ENCODE results near the gene PRG3.
"Not testable (repeated sequence)": the region's sequence is repeated elsewhere in the genome, so short reads cannot be mapped to it uniquely, and the experiment has no call there.

Gene PRG3

DNA sequence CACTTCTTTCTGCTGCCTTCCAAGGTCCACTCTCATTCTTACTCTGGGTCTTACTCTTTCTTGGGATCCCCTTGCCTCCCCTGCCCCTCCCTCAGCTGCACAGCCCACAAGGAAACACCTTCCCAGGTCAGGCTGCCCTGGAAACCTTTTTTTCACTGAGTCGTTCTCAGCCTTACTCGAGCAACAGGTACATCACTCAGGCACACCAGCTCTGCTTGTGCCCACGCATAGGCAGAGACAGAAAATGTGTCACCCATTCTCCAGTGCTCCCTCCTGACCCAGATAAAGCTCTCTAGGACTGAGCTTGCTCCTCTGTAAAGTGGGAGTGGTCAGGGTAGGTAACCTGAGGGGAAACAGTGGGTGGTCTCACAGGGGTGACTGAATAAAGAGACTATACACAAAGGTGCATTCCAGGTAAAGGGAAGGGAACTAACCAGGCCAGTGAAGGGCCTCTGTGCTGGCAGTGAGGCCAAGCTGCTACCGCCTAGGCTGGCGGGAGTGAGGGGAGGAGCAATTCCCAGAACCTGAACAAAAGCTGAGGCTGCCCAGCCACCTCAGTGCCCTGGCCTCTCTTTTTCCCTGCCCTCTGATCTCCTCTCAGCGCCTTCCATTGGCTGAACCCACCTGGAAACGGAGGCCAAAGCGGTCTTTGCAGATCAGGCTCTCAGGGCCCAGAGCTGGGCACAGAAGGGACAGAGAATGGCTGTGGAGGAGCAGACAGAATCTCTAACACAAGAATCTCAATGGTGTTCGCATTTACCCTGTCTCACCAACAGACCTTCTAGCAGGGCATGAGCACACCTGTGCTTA lies 15.9 kb downstream of the PRG3 start:
- no peaks in the 10 kb centered on the region for H3K79me2 ChIP-seq (ENCODE audit: insufficient read depth, low read length)
- no peak overlapping the region for H3K9ac ChIP-seq (ENCODE audit: low read depth, low read length, poor library complexity, severe bottlenecking)
- no peaks in the 10 kb centered on the region for H3K9me2 ChIP-seq (replicated peaks; ENCODE audit: low read depth, low read length)
- no peaks in the 10 kb centered on the region for H3K36me3 ChIP-seq (ENCODE audit: insufficient read depth, low read length)
- no peaks in the 10 kb centered on the region for H4K20me1 ChIP-seq (ENCODE audit: insufficient read depth, low read length, poor library complexity, severe bottlenecking)
- H3F3A ChIP-seq (ENCODE audit: low read depth): no peaks in the 10 kb centered on the region
- H3K27me3 ChIP-seq (ENCODE audit: insufficient read depth, low read length, poor library complexity, severe bottlenecking): no peaks in the 10 kb centered on the region
- no peak overlapping the region for H3K4me3 ChIP-seq (ENCODE audit: low read length, poor library complexity, severe bottlenecking)
- H3K4me2 ChIP-seq (ENCODE audit: low read depth, low read length, poor library complexity, severe bottlenecking): no peak overlapping the region
- TF ChIP-seq EZH2phosphoT487 (IDR thresholded peaks at IDR 0.05; ENCODE audit: borderline replicate concordance): no peak
- TF ChIP-seq, protein P1, sequence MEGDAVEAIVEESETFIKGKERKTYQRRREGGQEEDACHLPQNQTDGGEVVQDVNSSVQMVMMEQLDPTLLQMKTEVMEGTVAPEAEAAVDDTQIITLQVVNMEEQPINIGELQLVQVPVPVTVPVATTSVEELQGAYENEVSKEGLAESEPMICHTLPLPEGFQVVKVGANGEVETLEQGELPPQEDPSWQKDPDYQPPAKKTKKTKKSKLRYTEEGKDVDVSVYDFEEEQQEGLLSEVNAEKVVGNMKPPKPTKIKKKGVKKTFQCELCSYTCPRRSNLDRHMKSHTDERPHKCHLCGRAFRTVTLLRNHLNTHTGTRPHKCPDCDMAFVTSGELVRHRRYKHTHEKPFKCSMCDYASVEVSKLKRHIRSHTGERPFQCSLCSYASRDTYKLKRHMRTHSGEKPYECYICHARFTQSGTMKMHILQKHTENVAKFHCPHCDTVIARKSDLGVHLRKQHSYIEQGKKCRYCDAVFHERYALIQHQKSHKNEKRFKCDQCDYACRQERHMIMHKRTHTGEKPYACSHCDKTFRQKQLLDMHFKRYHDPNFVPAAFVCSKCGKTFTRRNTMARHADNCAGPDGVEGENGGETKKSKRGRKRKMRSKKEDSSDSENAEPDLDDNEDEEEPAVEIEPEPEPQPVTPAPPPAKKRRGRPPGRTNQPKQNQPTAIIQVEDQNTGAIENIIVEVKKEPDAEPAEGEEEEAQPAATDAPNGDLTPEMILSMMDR (conservative IDR thresholded peaks at IDR 0.05; ENCODE audit: low read length): no peak
- no peaks in the 10 kb centered on the region for H3K9me3 ChIP-seq (ENCODE audit: insufficient read depth, low read depth, low read length)
- H3K4me1 ChIP-seq (ENCODE audit: insufficient read depth, low read length, poor library complexity, severe bottlenecking): no peaks in the 10 kb centered on the region
- no peak overlapping the region for H2AFZ ChIP-seq (ENCODE audit: low read length)

DNA sequence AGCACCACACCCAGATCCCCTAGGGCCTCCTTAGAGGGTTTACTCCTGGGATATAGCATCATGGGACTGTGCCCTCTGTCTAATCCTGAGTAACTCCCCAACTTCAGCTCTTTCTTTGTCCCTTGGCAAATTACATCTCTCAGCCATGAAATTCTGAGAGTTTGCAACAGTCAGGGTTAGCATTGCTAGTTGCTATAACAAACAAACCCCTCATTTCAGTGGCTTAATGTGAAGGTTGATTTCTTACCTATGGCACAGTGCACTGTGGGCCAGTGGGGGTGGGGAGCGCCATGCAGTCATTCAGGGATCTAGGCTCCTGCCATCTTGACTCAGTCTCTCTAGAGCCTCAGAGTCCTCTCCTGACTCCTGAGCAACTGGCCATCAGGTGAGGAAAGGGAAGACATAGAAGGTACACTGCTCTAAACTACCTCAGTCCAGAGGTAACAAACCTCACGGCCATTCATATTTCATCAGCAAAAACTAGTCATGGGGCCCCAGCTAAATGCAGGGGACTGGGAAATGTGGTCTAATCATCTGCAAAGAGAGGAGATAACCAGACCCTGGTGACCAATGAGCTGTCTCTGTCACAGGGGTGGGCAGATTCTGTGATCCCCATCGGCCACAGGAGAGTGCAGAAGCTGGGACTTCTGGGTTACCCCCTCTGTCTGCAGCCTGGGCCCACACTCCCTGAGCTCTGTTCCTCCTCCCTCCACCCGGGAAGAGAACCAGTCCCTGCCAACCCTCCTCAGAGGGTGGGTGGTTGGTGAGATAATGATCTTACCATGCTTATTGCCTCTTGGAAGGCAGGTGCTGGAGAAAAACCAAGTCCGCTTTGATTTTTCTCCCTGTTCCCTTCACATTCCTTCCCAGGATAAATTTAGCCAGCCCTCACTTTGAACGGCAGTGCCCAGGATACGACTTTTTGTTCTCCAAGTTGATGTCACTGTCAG lies 17.5 kb downstream of the PRG3 start:
- H3F3A ChIP-seq (ENCODE audit: low read depth): no peaks in the 10 kb centered on the region
- no peaks in the 10 kb centered on the region for H3K79me2 ChIP-seq (ENCODE audit: insufficient read depth, low read length)
- H3K9ac ChIP-seq (ENCODE audit: low read depth, low read length, poor library complexity, severe bottlenecking): no peak overlapping the region
- no peak overlapping the region for H2AFZ ChIP-seq (ENCODE audit: low read length)
- H3K9me2 ChIP-seq (replicated peaks; ENCODE audit: low read depth, low read length): no peaks in the 10 kb centered on the region
- no peaks in the 10 kb centered on the region for H3K36me3 ChIP-seq (ENCODE audit: insufficient read depth, low read length)
- no peaks in the 10 kb centered on the region for H3K4me1 ChIP-seq (ENCODE audit: insufficient read depth, low read length, poor library complexity, severe bottlenecking)
- no peak overlapping the region for H3K4me2 ChIP-seq (ENCODE audit: low read depth, low read length, poor library complexity, severe bottlenecking)
- H4K20me1 ChIP-seq (ENCODE audit: insufficient read depth, low read length, poor library complexity, severe bottlenecking): no peaks in the 10 kb centered on the region
- H3K27me3 ChIP-seq (ENCODE audit: insufficient read depth, low read length, poor library complexity, severe bottlenecking): no peaks in the 10 kb centered on the region
- TF ChIP-seq, protein P1 (conservative IDR thresholded peaks at IDR 0.05; ENCODE audit: low read length): no peak
- TF ChIP-seq EZH2phosphoT487 (IDR thresholded peaks at IDR 0.05; ENCODE audit: borderline replicate concordance): no peak
- no peaks in the 10 kb centered on the region for H3K9me3 ChIP-seq (ENCODE audit: insufficient read depth, low read depth, low read length)
- no peak overlapping the region for H3K4me3 ChIP-seq (ENCODE audit: low read length, poor library complexity, severe bottlenecking)

DNA sequence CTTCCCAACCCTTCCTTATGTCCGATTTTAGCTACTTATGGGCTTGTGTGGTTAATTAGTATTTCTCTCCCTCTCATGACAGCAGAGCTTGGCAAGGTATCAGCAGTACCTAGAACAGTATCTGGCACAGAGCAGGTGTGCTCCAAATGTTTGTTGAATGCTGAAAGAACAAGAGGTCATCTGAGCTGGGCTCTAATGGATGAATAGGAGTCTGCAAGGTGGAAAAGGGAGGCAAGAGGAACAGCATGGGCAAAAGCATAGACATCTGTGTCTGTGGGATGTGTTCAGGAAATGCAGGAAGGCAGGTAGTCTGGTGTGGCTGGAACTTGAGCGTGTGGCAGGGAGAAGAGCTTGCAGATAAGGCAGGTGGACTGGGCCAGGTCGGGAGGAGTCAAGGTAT lies 19.0 kb downstream of the PRG3 start:
- Histone ChIP-seq H4K20me1 (ENCODE audit: insufficient read depth, low read length, poor library complexity, severe bottlenecking) (no peaks in the 10 kb centered on the region), H3K9me3 (ENCODE audit: insufficient read depth, low read depth, low read length) (no peaks in the 10 kb centered on the region), H3K9ac (ENCODE audit: low read depth, low read length, poor library complexity, severe bottlenecking) (no peak overlapping the region), H3K36me3 (ENCODE audit: insufficient read depth, low read length) (no peaks in the 10 kb centered on the region), H3K4me1 (ENCODE audit: insufficient read depth, low read length, poor library complexity, severe bottlenecking) (peaks cover 8% of the 10 kb centered on the region), H3F3A (ENCODE audit: low read depth) (peaks cover 4% of the 10 kb centered on the region; the same call in 1 of the 2 replicates), H2AFZ (ENCODE audit: low read length) (no peak overlapping the region), H3K4me2 (ENCODE audit: low read depth, low read length, poor library complexity, severe bottlenecking) (no peak overlapping the region), H3K79me2 (ENCODE audit: insufficient read depth, low read length) (no peaks in the 10 kb centered on the region), H3K9me2 (replicated peaks; ENCODE audit: low read depth, low read length) (no peaks in the 10 kb centered on the region), H3K27me3 (ENCODE audit: insufficient read depth, low read length, poor library complexity, severe bottlenecking) (no peaks in the 10 kb centered on the region), H3K4me3 (ENCODE audit: low read length, poor library complexity, severe bottlenecking) (no peak overlapping the region)
- TF ChIP-seq, protein P1 (conservative IDR thresholded peaks at IDR 0.05; ENCODE audit: low read length): no peak
- TF ChIP-seq EZH2phosphoT487 (IDR thresholded peaks at IDR 0.05; ENCODE audit: borderline replicate concordance): no peak

DNA sequence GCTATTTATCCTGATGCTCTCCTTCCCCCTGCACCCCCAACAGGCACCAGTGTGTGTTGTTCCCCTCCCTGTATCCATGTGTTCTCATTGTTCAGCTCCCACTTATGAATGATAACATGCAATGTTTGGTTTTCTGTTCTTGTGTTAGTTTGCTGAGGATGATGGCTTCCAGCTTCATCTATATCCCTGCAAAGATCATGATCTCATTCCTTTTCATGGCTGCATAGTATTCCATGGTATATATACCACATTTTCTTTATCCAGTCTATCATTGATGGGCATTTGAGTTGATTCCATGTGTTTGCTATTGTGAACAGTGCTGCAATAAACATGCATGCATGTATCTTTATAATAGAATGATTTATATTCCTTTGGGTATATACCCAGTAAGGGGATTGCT lies 19.5 kb downstream of the PRG3 start:
- not testable (repeated sequence) for H3F3A ChIP-seq (ENCODE audit: low read depth); H2AFZ ChIP-seq (ENCODE audit: low read length); H3K36me3 ChIP-seq (ENCODE audit: insufficient read depth, low read length); H4K20me1 ChIP-seq (ENCODE audit: insufficient read depth, low read length, poor library complexity, severe bottlenecking); H3K4me3 ChIP-seq (ENCODE audit: low read length, poor library complexity, severe bottlenecking); H3K4me2 ChIP-seq (ENCODE audit: low read depth, low read length, poor library complexity, severe bottlenecking); H3K9me3 ChIP-seq (ENCODE audit: insufficient read depth, low read depth, low read length); H3K9ac ChIP-seq (ENCODE audit: low read depth, low read length, poor library complexity, severe bottlenecking); H3K9me2 ChIP-seq (replicated peaks; ENCODE audit: low read depth, low read length); H3K79me2 ChIP-seq (ENCODE audit: insufficient read depth, low read length); H3K27me3 ChIP-seq (ENCODE audit: insufficient read depth, low read length, poor library complexity, severe bottlenecking)
- H3K4me1 ChIP-seq (ENCODE audit: insufficient read depth, low read length, poor library complexity, severe bottlenecking): peaks cover 12% of the 10 kb centered on the region
